ENCODE measurements around the gene FBXL22. TPM values are rescaled to one million over a fixed set of nuclear protein-coding genes. Genes with fewer than 3 reads are reported as not detected.
A peak's percentile ranks its signal among the peaks of the same experiment; 100 is the strongest.

FBXL22 gene, protein sequence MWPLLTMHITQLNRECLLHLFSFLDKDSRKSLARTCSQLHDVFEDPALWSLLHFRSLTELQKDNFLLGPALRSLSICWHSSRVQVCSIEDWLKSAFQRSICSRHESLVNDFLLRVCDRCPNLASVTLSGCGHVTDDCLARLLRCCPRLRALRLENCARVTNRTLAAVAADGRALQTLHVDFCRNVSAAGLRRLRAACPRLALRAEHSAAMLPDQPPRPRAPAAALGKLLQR
- 0.69 TPM for polyA plus RNA-seq (2013, experiment 1 of 4)
- polyA plus RNA-seq (2013, experiment 2 of 4) = 0.60 TPM
- 0.64 TPM for polyA plus RNA-seq (2013, experiment 3 of 4)
- 0.36 TPM for polyA plus RNA-seq (2013, experiment 4 of 4)

DNA sequence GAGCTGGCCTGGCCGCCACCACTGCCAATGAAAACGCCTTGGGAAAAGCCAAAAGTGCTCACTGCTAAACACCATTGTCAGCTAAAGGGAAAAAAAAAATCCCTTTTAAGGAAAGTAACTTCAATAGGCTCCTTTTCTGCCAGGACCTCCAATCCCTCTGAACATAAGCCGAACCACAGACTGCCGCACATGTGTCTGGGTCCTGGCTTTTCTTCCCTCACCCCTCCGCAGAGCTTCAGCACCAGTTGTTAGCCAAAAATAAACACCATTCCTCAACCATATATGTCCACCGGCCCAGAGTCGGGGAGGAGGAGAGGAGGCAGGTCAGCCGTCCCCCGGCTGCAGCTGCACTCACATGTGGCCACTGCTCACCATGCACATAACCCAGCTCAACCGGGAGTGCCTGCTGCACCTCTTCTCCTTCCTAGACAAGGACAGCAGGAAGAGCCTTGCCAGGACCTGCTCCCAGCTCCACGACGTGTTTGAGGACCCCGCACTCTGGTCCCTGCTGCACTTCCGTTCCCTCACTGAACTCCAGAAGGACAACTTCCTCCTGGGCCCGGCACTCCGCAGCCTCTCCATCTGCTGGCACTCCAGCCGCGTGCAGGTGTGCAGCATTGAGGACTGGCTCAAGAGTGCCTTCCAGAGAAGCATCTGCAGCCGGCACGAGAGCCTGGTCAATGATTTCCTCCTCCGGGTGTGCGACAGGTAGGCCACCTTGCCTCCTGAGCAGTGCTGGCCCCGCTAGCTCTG is at the start of gene FBXL22:
Gene FBXL22, plus strand, starts transcription at position 350 of the 753 bp plus-strand sequence. Its CDS starts 6 bp downstream, at position 356.
- peaks cover 5% of the 10 kb centered on the region for H3K4me1 ChIP-seq (ENCODE audit: control insufficient read depth, insufficient read depth, low read length)
- H3K9me3 ChIP-seq (ENCODE audit: control insufficient read depth, low read length) = no peaks in the 10 kb centered on the region
- 89 to 90% methylated on average over 23 of the region's 23 CpGs for WGBS, 2 experiments
- H3K27me3 ChIP-seq (ENCODE audit: control insufficient read depth, insufficient read depth, low read length, poor library complexity, severe bottlenecking) = peaks cover 13% of the 10 kb centered on the region
- H3K27ac ChIP-seq (ENCODE audit: insufficient read depth, low read depth, low read length, poor library complexity, severe bottlenecking) = no peak within 1 kb of the TSS
- no peaks in the 10 kb centered on the region for H3K36me3 ChIP-seq (ENCODE audit: control insufficient read depth, insufficient read depth, low read length)
- H3K4me3 ChIP-seq (ENCODE audit: insufficient read depth, low read depth, low read length) = no peak within 1 kb of the TSS

DNA sequence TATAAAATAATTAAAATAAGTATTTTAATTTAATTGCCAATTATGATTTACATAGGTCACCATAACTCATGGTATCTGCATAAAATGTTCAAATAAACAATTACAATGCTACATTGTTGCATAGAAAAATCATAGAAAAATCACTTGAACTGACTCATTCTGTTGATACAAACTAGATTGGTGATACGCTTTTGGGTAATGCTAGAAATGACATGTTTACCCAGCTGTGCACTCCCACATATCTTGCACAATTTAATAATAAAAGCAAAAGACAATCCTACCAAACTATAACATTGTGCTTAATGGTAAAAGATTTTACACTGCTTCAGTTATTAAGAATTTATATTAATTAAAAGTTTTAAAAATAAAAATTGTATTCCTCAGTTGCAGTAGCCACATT is 45.8 kb upstream of the FBXL22 start:
- Histone ChIP-seq H3K27ac (ENCODE audit: insufficient read depth, low read depth, low read length, poor library complexity, severe bottlenecking) (no peak overlapping the region), H3K27me3 (ENCODE audit: control insufficient read depth, insufficient read depth, low read length, poor library complexity, severe bottlenecking) (no peaks in the 10 kb centered on the region), H3K36me3 (ENCODE audit: control insufficient read depth, insufficient read depth, low read length) (no peaks in the 10 kb centered on the region), H3K4me1 (ENCODE audit: control insufficient read depth, insufficient read depth, low read length) (peaks cover 11% of the 10 kb centered on the region), H3K4me3 (ENCODE audit: insufficient read depth, low read depth, low read length) (no peak overlapping the region), H3K9me3 (ENCODE audit: control insufficient read depth, low read length) (no peaks in the 10 kb centered on the region)
- 100% methylated on average over 1 of the region's 1 CpG for WGBS, 2 experiments

DNA sequence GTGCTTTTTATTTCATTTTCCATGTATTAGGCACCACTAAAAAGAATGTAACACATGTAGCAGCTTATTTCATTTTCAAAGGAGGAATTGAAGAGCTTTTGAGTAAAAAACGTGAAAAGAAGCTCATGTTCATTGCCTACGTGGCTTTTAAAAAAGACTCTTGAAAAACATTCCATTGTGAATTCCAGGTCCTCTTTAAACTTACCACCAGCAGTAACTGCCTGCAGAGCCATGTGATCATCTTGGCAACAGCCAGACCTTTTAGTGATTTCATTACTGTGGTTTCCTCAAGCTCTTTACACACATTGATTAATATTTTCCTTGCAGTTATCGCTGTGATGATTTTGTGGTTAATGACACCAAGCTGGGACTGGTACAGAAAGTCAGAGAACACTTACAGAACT is 43.8 kb upstream of the FBXL22 start:
- Histone ChIP-seq H3K4me3 (ENCODE audit: insufficient read depth, low read depth, low read length) (no peak overlapping the region), H3K36me3 (ENCODE audit: control insufficient read depth, insufficient read depth, low read length) (no peaks in the 10 kb centered on the region), H3K27me3 (ENCODE audit: control insufficient read depth, insufficient read depth, low read length, poor library complexity, severe bottlenecking) (no peaks in the 10 kb centered on the region), H3K4me1 (ENCODE audit: control insufficient read depth, insufficient read depth, low read length) (peaks cover 11% of the 10 kb centered on the region), H3K27ac (ENCODE audit: insufficient read depth, low read depth, low read length, poor library complexity, severe bottlenecking) (peak overlapping the region; percentile 75), H3K9me3 (ENCODE audit: control insufficient read depth, low read length) (no peaks in the 10 kb centered on the region)
- WGBS, 2 experiments = 35 to 36% methylated on average over 3 of the region's 3 CpGs

DNA sequence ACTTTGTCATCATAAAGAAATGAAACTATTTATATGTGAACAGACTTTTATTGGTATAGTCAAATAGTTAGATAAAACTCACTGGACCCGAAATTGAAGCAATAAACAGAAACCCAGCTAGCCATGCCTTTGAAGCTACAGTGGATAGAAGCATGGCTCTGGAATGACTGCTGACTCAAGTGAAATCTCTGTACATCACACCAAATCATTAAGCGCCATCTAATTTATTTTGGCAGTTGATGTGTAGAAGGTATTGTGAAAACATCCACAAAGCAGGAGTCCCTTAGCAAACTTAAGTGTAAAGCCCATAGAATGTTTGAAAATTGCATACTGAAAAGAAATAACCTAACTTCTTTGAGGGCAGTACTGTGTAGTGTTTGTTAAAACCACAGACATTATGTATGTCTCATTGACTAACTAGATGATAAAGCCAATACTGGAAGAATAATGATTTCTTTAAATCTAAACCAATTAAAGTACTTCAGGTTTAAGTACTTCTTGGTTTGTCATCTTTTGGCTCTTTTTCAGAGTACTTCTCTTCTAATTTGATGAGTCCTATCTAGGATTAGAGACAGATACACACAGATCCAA is 42.8 kb upstream of the FBXL22 start:
- no peaks in the 10 kb centered on the region for H3K27me3 ChIP-seq (ENCODE audit: control insufficient read depth, insufficient read depth, low read length, poor library complexity, severe bottlenecking)
- no peak overlapping the region for H3K27ac ChIP-seq (ENCODE audit: insufficient read depth, low read depth, low read length, poor library complexity, severe bottlenecking)
- WGBS, 2 experiments = 100% methylated on average over 1 to 2 of the region's 2 CpGs
- no peak overlapping the region for H3K4me3 ChIP-seq (ENCODE audit: insufficient read depth, low read depth, low read length)
- H3K36me3 ChIP-seq (ENCODE audit: control insufficient read depth, insufficient read depth, low read length) = no peaks in the 10 kb centered on the region
- H3K9me3 ChIP-seq (ENCODE audit: control insufficient read depth, low read length) = no peaks in the 10 kb centered on the region
- peaks cover 11% of the 10 kb centered on the region for H3K4me1 ChIP-seq (ENCODE audit: control insufficient read depth, insufficient read depth, low read length)

DNA sequence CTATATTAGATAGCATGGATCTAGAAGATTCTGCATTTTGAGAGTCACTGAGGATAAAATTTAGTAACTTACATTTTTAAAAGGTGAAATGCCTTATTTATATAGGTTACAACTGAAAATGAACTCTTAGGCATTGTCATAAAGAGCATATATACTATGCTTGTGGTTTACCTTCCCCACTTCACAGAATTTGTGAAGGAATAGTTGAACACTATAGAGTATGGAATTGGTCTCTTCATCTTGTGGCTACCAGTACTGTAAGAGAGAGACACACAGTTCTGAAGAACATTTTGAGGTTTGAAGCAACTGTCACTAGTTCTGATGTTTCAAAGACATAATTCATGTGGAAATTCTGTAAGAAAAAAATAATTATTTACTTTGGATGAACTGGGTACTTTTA is 41.7 kb upstream of the FBXL22 start:
- H3K9me3 ChIP-seq (ENCODE audit: control insufficient read depth, low read length) = no peaks in the 10 kb centered on the region
- no peaks in the 10 kb centered on the region for H3K36me3 ChIP-seq (ENCODE audit: control insufficient read depth, insufficient read depth, low read length)
- H3K4me1 ChIP-seq (ENCODE audit: control insufficient read depth, insufficient read depth, low read length) = peaks cover 21% of the 10 kb centered on the region
- H3K27me3 ChIP-seq (ENCODE audit: control insufficient read depth, insufficient read depth, low read length, poor library complexity, severe bottlenecking) = no peaks in the 10 kb centered on the region
- H3K27ac ChIP-seq (ENCODE audit: insufficient read depth, low read depth, low read length, poor library complexity, severe bottlenecking) = no peak overlapping the region
- no peak overlapping the region for H3K4me3 ChIP-seq (ENCODE audit: insufficient read depth, low read depth, low read length)

DNA sequence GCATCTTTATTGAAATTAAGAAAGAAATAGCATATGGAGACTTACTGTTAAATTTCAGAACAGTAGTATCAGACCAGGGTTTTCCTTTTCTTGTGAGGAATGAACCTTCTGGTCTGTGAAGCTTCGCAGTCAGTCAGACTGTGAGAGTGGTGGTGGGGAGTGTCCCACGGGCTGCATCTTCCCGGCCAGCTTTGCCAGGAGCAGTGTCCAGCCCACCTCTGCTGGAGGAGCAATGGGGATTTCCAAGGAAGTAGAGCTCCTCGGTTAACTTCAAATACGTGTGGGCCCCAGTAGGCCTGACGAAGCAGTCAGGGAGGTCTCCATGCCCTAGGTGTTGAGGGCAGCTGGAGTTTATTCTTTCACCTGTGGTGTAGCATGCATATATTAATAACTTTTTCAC is 40.9 kb upstream of the FBXL22 start:
- H3K27ac ChIP-seq (ENCODE audit: insufficient read depth, low read depth, low read length, poor library complexity, severe bottlenecking) = no peak overlapping the region
- no peaks in the 10 kb centered on the region for H3K9me3 ChIP-seq (ENCODE audit: control insufficient read depth, low read length)
- H3K4me1 ChIP-seq (ENCODE audit: control insufficient read depth, insufficient read depth, low read length) = peaks cover 22% of the 10 kb centered on the region
- 68 to 69% methylated on average over 6 of the region's 6 CpGs for WGBS, 2 experiments
- no peak overlapping the region for H3K4me3 ChIP-seq (ENCODE audit: insufficient read depth, low read depth, low read length)
- H3K27me3 ChIP-seq (ENCODE audit: control insufficient read depth, insufficient read depth, low read length, poor library complexity, severe bottlenecking) = no peaks in the 10 kb centered on the region
- no peaks in the 10 kb centered on the region for H3K36me3 ChIP-seq (ENCODE audit: control insufficient read depth, insufficient read depth, low read length)

DNA sequence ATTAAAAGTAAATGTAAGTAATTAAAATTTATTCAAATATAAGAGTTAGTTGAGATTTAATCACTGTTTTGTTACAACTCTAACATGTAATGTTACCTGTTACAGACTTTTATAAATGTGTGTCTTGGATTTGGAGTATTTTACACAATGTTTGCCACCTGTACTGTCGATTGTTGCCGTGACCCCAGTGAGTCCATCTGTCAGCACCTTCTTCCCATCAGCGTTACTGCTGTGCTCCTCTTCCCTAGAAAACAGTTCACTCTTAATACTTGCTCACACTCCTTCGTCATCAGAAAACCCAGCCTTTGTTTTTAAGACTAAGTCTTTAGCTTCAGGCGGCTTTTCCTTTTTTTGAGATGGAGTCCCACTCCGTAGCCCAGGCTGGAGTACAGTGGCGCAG is 40.5 kb upstream of the FBXL22 start:
- WGBS, 2 experiments = 90 to 95% methylated on average over 7 of the region's 7 CpGs

DNA sequence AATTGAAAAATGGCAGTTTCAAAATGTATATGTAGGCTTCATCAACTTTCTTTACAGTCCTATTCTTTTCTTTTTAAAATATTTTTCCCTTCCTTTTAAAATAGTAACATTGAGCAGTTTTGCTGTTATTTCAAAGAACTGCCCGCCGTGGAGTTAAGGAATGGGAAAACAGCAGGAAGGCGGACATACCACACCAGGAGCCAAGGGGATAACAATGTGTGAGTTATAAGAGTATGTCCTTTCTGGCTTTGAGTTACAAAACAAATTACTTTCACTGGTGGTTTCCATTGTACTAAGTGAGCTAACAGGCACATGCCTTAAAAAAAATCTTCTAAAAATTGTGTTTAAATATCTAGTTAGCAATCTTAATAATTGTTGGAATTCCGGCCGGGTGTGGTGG is 37.4 kb upstream of the FBXL22 start:
- 56% methylated on average over 5 of the region's 5 CpGs for WGBS, 2 experiments
- no peak overlapping the region for H3K4me3 ChIP-seq (ENCODE audit: insufficient read depth, low read depth, low read length)
- H3K36me3 ChIP-seq (ENCODE audit: control insufficient read depth, insufficient read depth, low read length) = peaks cover 3% of the 10 kb centered on the region

More for the DNA sequence above, 40.5 kb upstream of the FBXL22 start:
- Histone ChIP-seq H3K9me3 (ENCODE audit: control insufficient read depth, low read length) (no peaks in the 10 kb centered on the region), H3K27me3 (ENCODE audit: control insufficient read depth, insufficient read depth, low read length, poor library complexity, severe bottlenecking) (no peaks in the 10 kb centered on the region), H3K4me1 (ENCODE audit: control insufficient read depth, insufficient read depth, low read length) (peaks cover 22% of the 10 kb centered on the region), H3K36me3 (ENCODE audit: control insufficient read depth, insufficient read depth, low read length) (no peaks in the 10 kb centered on the region), H3K27ac (ENCODE audit: insufficient read depth, low read depth, low read length, poor library complexity, severe bottlenecking) (no peak overlapping the region), H3K4me3 (ENCODE audit: insufficient read depth, low read depth, low read length) (no peak overlapping the region)

DNA sequence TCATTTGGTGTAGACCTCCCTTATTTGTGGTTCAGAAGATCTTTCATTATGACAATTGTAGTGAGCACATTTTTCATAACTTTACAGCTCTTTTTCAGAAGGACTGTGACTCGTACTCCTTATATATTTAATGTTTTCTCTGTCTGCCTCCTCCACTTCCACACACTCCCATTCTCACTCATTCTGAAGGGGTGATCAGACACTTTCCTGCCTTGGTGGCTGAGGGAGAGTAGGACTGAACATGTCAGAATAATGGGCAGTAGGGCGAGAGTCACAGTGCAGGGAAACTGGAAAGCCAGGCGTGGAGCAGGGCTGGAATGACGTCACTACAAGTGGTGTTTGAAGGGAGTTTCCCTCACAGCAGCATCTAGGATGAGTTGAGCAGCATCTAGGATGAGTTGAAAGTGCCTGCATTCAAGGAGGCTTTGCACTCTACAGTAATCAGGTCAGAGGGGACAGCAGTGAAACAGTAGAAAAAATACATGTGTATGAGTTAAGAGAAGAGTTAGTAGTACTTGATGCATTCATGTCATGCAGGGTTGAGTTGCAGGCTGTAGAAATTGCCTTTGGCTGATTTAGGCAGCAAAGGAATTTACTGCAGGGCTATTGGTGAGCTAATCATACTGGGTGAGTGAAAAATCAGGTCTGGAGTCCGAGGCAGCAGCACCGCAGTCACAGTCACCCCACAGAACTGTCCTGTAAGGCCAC is 36.3 kb upstream of the FBXL22 start:
- H3K27me3 ChIP-seq (ENCODE audit: control insufficient read depth, insufficient read depth, low read length, poor library complexity, severe bottlenecking) = no peaks in the 10 kb centered on the region
- H3K36me3 ChIP-seq (ENCODE audit: control insufficient read depth, insufficient read depth, low read length) = peaks cover 3% of the 10 kb centered on the region
- no peaks in the 10 kb centered on the region for H3K9me3 ChIP-seq (ENCODE audit: control insufficient read depth, low read length)
- WGBS, 2 experiments = 69 to 74% methylated on average over 5 to 6 of the region's 6 CpGs
- H3K4me1 ChIP-seq (ENCODE audit: control insufficient read depth, insufficient read depth, low read length) = peaks cover 11% of the 10 kb centered on the region
- no peak overlapping the region for H3K27ac ChIP-seq (ENCODE audit: insufficient read depth, low read depth, low read length, poor library complexity, severe bottlenecking)
- no peak overlapping the region for H3K4me3 ChIP-seq (ENCODE audit: insufficient read depth, low read depth, low read length)

More for the DNA sequence above, 37.4 kb upstream of the FBXL22 start:
- Histone ChIP-seq H3K4me1 (ENCODE audit: control insufficient read depth, insufficient read depth, low read length) (peaks cover 11% of the 10 kb centered on the region), H3K27me3 (ENCODE audit: control insufficient read depth, insufficient read depth, low read length, poor library complexity, severe bottlenecking) (no peaks in the 10 kb centered on the region), H3K9me3 (ENCODE audit: control insufficient read depth, low read length) (no peaks in the 10 kb centered on the region), H3K27ac (ENCODE audit: insufficient read depth, low read depth, low read length, poor library complexity, severe bottlenecking) (no peak overlapping the region)

DNA sequence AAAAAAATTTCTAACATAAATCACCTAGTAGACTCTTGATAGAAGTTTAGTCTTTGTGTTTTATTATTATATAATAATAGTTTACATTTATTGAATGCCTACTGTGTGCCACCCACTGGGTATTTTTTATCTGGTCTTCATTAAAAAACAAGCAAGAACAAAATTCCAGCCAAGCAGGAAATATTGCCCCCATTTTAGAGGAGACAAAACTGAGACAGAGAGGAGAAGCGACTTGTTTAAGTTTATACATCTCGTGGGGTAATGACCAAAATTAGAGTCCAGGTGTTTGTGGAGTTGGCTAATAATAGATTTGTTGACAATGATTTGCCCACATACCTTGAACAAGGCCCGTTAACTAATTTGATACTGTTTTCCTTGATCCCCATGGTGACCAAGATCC is 33.1 kb upstream of the FBXL22 start:
- peaks cover 11% of the 10 kb centered on the region for H3K4me1 ChIP-seq (ENCODE audit: control insufficient read depth, insufficient read depth, low read length)
- H3K36me3 ChIP-seq (ENCODE audit: control insufficient read depth, insufficient read depth, low read length) = peaks cover 3% of the 10 kb centered on the region
- no peaks in the 10 kb centered on the region for H3K9me3 ChIP-seq (ENCODE audit: control insufficient read depth, low read length)
- WGBS, 2 experiments = 71 to 84% methylated on average over 3 of the region's 3 CpGs
- no peak overlapping the region for H3K4me3 ChIP-seq (ENCODE audit: insufficient read depth, low read depth, low read length)
- no peaks in the 10 kb centered on the region for H3K27me3 ChIP-seq (ENCODE audit: control insufficient read depth, insufficient read depth, low read length, poor library complexity, severe bottlenecking)
- H3K27ac ChIP-seq (ENCODE audit: insufficient read depth, low read depth, low read length, poor library complexity, severe bottlenecking) = no peak overlapping the region

All from ectodermal cell (in vitro differentiated cells).